ENCODE results near the gene INSIG2. TPM values are rescaled to one million over a fixed set of nuclear protein-coding genes. Genes with fewer than 3 reads are reported as not detected.

INSIG2 gene
- total RNA-seq, 1 donor, result 9.5 TPM

DNA sequence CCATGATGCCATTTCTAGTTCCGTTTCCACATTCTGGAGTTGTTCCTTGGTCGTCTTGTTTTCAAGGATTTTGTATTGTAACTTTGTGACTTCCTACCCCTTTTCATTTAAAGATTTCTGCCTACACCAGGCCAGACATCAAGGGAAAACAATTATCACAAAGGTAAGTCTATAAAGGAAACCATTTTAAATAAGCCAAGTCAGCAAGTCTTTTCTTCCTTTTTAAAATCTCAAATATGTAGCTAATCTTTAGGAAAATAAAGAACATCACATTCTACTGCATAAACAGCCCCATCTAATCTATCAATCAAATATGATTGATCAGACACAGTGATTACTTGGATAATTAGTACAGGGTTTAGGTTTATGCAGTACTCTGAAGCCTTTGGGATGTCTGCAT lies 35.8 kb upstream of the INSIG2 start:
- H3K4me3 ChIP-seq (ENCODE audit: low read depth, low read length), result no peak overlapping the region
- no peak for DNase-seq (ENCODE audit: low read depth)
- TF ChIP-seq, protein P1, sequence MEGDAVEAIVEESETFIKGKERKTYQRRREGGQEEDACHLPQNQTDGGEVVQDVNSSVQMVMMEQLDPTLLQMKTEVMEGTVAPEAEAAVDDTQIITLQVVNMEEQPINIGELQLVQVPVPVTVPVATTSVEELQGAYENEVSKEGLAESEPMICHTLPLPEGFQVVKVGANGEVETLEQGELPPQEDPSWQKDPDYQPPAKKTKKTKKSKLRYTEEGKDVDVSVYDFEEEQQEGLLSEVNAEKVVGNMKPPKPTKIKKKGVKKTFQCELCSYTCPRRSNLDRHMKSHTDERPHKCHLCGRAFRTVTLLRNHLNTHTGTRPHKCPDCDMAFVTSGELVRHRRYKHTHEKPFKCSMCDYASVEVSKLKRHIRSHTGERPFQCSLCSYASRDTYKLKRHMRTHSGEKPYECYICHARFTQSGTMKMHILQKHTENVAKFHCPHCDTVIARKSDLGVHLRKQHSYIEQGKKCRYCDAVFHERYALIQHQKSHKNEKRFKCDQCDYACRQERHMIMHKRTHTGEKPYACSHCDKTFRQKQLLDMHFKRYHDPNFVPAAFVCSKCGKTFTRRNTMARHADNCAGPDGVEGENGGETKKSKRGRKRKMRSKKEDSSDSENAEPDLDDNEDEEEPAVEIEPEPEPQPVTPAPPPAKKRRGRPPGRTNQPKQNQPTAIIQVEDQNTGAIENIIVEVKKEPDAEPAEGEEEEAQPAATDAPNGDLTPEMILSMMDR (IDR thresholded peaks at IDR 0.05; ENCODE audit: insufficient read depth, low read length), result no peak

- H3K4me3 ChIP-seq (ENCODE audit: low read depth, low read length), result no peak overlapping the region
- no peak for DNase-seq (ENCODE audit: low read depth)
- TF ChIP-seq, protein P1 (IDR thresholded peaks at IDR 0.05; ENCODE audit: insufficient read depth, low read length), result no peak
Observed at GRCh38 chr2:118053681-118054080, 34.6 kb upstream of the INSIG2 start.

DNA sequence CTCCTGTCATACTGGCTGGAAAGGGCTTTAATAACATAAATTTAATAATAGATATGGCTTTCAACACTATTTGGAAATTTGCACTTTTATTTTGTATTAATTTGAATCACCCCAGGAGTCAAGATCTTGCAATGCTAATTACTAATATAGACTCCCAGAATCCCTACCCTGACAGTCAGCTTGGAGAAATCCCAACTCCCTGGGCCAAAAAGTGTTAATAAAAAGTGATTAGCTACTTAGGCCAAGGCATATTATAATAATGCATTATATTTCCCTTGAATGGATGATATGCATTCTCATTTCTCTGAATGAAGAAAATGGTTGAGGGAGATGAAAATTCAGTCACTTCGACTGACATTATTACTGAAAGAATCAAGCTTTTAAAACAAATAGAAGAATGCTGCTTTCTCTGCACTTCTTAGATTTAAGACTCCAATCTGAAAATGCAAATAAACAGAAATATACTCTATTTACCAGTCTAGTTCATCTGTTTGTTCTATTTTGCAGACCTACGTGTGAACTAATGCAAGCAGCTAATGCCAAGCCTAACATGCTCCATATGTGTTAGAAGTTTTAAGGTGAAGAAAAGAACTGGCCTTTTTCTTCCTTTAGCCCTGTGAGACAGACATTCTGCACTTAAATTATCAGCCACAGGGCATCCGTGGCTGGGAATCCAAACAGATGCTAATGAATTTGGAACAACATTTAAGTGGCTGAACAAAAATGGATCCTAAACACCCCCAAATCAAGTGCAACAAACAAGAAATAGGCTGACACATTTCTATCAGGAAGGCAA lies 33.9 kb upstream of the INSIG2 start:
- DNase-seq (ENCODE audit: low read depth), result no peak
- TF ChIP-seq, protein P1 (IDR thresholded peaks at IDR 0.05; ENCODE audit: insufficient read depth, low read length), result no peak
- H3K4me3 ChIP-seq (ENCODE audit: low read depth, low read length), result no peak overlapping the region

GRCh38 chr2:118055512-118056164 lies 32.6 kb upstream of the INSIG2 start:
- DNase-seq (ENCODE audit: low read depth), result no peak
- TF ChIP-seq, protein P1 (IDR thresholded peaks at IDR 0.05; ENCODE audit: insufficient read depth, low read length), result no peak
- no peak overlapping the region for H3K4me3 ChIP-seq (ENCODE audit: low read depth, low read length)

DNA sequence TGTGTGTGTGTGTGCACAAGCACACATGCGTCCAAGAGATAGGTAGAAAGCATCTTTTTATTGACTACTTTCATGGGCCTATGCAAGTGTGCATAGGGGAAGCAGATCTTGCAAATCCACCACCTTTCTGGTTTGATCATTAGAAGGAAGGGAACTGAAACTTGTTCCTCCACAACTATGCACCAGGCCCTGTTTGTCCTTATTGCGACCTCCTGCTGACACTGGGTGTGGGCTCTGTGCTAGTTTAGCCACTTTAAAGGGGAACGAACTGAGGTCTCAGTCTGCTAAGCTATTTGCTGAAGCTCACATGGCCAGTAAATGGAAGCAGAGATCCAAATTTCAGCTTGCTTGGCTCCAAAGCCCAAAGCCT lies 32.1 kb upstream of the INSIG2 start:
- TF ChIP-seq, protein P1 (IDR thresholded peaks at IDR 0.05; ENCODE audit: insufficient read depth, low read length), result no peak
- DNase-seq (ENCODE audit: low read depth), result no peak
- H3K4me3 ChIP-seq (ENCODE audit: low read depth, low read length), result no peak overlapping the region

- TF ChIP-seq, protein P1 (IDR thresholded peaks at IDR 0.05; ENCODE audit: insufficient read depth, low read length), result no peak
- no peak for DNase-seq (ENCODE audit: low read depth)
- H3K4me3 ChIP-seq (ENCODE audit: low read depth, low read length), result no peak overlapping the region
Observed at GRCh38 chr2:118056801-118057200, 31.5 kb upstream of the INSIG2 start.

All from fibroblast of the aortic adventitia (primary cell).